ENCODE results near the gene ARHGEF12.

Gene ARHGEF12, protein sequence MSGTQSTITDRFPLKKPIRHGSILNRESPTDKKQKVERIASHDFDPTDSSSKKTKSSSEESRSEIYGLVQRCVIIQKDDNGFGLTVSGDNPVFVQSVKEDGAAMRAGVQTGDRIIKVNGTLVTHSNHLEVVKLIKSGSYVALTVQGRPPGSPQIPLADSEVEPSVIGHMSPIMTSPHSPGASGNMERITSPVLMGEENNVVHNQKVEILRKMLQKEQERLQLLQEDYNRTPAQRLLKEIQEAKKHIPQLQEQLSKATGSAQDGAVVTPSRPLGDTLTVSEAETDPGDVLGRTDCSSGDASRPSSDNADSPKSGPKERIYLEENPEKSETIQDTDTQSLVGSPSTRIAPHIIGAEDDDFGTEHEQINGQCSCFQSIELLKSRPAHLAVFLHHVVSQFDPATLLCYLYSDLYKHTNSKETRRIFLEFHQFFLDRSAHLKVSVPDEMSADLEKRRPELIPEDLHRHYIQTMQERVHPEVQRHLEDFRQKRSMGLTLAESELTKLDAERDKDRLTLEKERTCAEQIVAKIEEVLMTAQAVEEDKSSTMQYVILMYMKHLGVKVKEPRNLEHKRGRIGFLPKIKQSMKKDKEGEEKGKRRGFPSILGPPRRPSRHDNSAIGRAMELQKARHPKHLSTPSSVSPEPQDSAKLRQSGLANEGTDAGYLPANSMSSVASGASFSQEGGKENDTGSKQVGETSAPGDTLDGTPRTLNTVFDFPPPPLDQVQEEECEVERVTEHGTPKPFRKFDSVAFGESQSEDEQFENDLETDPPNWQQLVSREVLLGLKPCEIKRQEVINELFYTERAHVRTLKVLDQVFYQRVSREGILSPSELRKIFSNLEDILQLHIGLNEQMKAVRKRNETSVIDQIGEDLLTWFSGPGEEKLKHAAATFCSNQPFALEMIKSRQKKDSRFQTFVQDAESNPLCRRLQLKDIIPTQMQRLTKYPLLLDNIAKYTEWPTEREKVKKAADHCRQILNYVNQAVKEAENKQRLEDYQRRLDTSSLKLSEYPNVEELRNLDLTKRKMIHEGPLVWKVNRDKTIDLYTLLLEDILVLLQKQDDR (N-terminal part only)

GRCh38 chr11:120335908-120336640, at the start of gene ARHGEF12:
ARHGEF12 (plus strand) TSS chr11:120336413; CDS start chr11:120337244, 831 bp downstream.
- DNase-seq: peak; percentile 71 to 98 (median 89)

DNA sequence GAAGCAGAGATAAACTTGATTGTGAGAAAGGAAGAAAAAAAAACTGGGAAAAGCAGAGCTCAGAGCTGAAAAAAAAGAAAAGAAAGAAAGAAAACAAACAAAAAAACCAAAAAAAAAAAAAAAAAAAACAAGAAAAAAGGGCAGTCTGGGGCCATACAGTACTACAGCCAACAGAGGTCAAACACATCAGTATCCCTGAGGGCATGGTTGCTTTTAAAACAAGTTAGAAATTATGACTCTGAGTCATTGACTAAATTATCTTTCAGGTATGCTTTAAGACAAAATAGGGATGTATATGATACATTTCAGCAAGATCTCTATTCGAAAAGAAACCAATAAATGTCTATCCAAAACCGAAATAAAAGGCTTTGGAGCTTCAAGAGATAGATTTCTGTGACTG, 48.2 kb upstream of the ARHGEF12 start:
- DNase-seq: no peak

- no peak for DNase-seq
Measured at GRCh38 chr11:120289426-120289825, 46.8 kb upstream of the ARHGEF12 start.

DNA sequence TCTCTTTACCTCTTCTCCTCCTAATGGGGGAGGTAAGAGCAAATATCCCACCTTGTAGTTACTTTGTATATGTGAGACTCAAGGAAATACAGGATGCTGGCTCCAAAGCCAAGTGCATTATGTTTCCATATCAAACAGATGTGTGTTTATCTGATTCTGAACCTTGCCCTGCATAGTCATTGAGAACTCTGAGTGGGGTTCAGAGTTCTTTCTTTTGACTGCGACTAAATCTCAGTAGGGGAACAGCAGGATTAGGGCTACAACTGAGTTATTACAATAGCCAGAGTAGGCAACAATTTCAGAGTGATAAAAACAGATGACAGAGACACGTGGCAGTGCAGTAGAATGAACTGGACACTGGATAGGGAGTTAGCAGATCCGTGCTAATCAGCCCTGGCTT, 45.3 kb upstream of the ARHGEF12 start:
- no peak for DNase-seq

DNA sequence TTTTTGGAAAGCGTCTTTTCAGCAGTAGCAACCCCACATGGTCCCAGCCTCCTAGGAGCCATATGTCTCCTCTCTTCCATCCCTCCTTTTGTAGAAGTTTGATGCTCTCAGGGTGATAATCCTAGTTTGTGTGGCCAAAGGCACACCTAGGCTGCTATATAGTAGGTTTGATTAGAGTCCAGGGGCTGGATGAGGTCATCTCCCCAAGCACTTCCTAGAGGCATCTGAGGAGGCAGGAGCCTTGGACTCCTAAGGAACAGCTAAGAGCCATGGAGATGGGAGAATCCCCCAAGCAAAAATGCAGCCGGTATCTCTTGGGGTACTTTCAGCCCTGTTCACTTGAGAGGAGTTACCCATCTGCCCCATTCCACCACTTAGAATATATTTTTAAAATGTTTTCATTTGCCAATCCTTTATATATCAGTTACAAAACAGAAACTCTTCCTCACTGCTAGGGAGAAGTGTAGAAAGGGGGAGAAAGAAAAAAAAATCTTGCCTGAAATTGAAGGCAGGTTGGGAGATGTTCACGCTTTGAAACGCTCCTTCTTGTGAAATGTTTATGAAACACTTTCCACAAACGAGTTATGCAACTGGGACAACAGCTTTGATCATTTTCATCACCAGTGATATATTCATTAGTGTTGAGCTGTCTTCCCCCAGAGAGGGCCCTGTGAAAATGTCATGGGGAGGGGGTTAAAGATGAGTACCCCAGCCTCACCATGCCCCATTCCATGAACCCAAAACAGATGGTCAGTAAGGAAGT, 43.0 kb upstream of the ARHGEF12 start:
- DNase-seq: no peak

- no peak for DNase-seq
Measured at GRCh38 chr11:120294096-120294495, 42.1 kb upstream of the ARHGEF12 start.

- DNase-seq: no peak
Measured at GRCh38 chr11:120295099-120295498, 41.1 kb upstream of the ARHGEF12 start.

DNA sequence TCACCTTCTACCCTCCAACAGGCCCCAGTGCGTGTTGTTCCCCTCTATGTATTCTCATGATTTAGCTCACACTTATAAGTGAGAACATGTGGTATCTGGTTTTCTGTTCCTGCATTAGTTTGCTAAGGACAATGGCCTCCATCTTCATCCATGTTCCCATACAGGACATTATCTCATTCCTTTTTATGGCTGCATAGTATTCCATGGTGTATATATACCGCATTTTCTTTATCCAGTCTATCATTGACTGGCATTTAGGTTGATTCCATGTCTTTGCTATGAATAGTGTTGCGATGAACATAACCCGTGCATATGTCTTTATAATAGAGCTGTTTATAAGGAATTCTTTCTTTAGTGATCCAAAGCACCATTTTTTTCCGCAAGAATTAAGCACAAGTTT, 39.7 kb upstream of the ARHGEF12 start:
- DNase-seq: no peak

DNA sequence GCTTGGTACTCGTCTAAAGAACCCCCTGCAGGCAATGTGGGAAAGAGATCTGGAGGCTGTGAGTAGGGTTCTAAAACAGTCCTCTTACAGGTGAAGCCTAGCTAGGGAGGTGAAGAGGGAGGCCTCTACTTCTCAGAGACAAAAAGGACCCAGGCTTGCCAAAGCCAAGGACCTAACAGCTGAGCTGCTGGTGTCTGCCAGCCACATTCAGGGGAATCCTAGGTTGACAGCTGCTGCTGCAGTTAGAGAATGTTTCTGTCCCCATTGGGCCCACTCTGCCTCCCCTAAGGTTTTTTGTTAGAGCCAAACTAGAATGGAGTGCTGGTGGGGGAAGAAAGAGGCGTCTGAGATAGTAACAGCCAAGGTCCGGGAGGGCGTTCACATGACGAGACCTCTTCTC, 37.8 kb upstream of the ARHGEF12 start:
- DNase-seq: no peak

- no peak for DNase-seq
Measured at GRCh38 chr11:120302001-120302805, 34.0 kb upstream of the ARHGEF12 start.

- DNase-seq: peak in 4 of 14 donors; percentile 16 to 27 (median 26)
Measured at GRCh38 chr11:120303004-120303637, 33.1 kb upstream of the ARHGEF12 start.

- DNase-seq: no peak
Measured at GRCh38 chr11:120304526-120304925, 31.7 kb upstream of the ARHGEF12 start.

DNA sequence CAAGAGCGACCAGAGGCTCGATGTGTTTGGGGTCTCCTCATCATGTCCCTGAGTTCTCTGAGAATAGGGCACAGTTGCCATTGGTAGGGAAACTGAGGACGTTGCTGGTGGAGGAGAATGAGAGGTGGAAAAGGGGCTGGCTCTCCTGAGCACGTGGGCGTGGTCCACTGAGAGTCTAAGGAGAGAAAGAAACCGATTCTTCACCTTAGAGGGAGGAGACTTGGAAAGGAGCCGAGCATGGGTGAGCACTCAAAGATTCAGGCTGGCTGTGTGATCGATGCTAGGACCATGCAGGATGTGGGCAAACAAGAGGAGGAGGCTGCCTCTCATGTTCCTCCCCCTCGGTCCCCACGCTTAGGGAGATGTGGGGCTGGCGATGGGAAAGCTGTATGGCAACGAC, 30.9 kb upstream of the ARHGEF12 start:
- no peak for DNase-seq

DNA sequence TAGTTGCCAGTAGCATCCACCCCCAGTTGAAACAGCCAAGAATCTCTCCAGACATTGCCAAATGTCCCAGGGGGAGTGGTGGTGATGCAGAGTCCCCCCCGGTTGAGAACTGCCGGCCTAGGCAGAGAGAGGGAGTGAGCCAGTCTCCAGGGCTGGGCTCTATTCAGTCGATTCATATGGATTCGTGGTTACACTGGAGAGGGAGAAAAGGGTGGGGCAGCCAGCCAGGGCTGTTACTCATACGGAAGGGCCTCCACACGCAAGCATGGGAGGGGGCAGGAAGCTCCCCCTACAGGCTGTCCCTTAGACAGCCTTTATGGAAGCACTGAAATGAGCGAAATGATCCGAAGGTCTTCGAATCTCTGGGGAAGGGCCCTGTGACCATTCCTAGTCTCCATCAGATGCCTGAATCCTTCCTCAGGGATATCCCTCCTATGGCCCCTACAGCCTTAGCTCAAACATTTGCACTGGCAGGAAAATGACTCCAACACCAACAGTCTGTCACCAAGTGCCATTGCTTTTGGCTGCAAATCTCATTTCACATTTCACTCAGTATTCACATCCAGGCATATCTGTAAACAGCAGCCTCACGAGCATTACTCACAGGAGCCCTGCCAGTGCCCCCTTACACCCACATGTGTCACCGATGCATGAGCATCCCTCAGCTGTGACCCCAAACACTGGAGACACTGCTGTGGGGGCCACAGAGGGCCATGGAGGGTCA, 29.5 kb upstream of the ARHGEF12 start:
- no peak for DNase-seq

DNA sequence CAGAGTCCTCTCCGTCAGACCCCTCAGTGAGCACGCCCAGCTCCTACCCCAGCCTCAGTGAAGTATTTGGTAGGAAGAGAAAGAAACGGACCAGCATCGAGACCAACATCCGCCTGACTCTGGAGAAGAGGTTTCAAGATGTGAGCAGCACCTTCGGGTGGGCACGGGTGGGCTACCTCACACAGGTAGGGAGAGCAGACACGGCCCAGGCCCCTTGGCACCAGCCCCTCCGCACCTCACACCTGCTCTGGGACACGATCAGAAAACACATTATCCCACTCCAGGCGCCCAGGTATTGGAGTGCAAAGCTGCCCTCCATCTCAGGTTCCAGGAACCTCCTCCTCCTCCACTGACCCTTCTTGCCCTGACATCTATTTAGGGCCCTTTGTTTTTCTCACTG, 28.7 kb upstream of the ARHGEF12 start:
- no peak for DNase-seq

GRCh38 chr11:120308081-120308480, 28.1 kb upstream of the ARHGEF12 start:
- no peak for DNase-seq

DNA sequence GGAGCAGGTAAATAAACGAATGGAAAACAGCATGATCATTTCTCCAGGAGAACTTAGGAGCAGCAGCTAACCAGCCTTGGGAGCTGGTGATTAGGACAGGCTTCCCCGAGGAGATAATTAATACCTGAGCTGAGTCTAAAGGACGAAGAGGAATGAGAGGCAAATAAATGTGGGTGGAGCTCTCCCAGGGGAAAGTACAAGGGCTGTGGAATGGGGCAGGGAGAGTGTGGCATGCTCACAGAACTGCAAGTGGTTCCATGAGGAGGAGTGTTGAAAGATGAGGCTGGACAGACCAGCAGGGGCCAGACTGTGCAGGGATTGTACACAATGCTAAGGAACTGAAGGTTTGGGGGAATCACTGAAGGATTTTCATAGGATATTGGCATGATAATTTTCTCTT, 25.3 kb upstream of the ARHGEF12 start:
- DNase-seq: no peak

DNA sequence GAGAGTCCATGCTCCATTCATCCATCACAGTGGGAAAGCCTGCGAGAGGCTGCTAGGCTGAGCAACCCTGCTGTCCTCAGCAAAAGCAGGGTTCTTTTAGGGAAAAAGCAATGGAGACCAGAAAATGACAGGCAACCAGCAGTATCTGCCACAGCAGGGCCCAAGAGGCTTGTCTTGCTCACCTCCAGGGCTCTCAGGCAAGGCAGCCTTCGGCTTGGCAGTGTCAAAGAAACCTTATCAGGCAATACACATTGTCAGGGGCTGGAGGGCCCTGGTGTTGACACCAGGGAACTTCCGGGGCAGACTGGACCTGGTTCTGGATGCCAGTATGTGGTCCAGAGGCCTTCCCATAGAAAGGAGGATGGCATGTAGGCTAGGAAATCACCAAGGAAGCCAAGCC, 21.4 kb upstream of the ARHGEF12 start:
- DNase-seq: no peak

- DNase-seq: no peak
Measured at GRCh38 chr11:120316880-120317688, 19.1 kb upstream of the ARHGEF12 start.
